Tibial artery (tissue), 4 donors: Measurements from ENCODE around the gene RAB31.

Experiments
- DNase-seq, 2 donors: peaks; one replicate each; pipeline ENCODE4 v3.0.0-alpha.2; 2019
- H3K27ac ChIP-seq, 2 donors: fragments of 200-600 bp; sonication (generic) in 1 of 2; 1 replicate in 1 of 2; 2 replicates in 1 of 2; pipeline ENCODE4 v1.5.1; 2018 to 2019; ENCODE audit warnings: mild to moderate bottlenecking in 1 of 2
- H3K27me3 ChIP-seq, 2 donors: fragments of 200-600 bp; sonication (generic) in 1 of 2; one replicate each; pipeline versions ENCODE4 v1.5.1 to v1.6.0; 2016 to 2019
- H3K36me3 ChIP-seq, 3 donors: fragments of 200-600 bp; sonication (generic) in 2 of 3; one replicate each; pipeline ENCODE4 v1.5.1; 2016 to 2019; ENCODE audit warnings: mild to moderate bottlenecking in 2 of 3
- H3K4me1 ChIP-seq, 4 donors: fragments of 200-600 bp; sonication (generic) in 2 of 4; 1 replicate in 3 of 4; 2 replicates in 1 of 4; pipeline ENCODE4 v1.5.1; 2016 to 2019
- H3K4me3 ChIP-seq, 2 donors: fragments of 200-600 bp; sonication (generic) in 1 of 2; 1 replicate in 1 of 2; 2 replicates in 1 of 2; pipeline ENCODE4 v1.5.1; 2018 to 2019; ENCODE audit warnings: mild to moderate bottlenecking in 2 of 2
- H3K9me3 ChIP-seq, 3 donors: fragments of 200-600 bp; sonication (generic) in 1 of 3; one replicate each; pipeline ENCODE4 v1.5.1; 2016 to 2019
- CTCF ChIP-seq, 2 experiments: fragments of 200-600 bp in 1 of 2; fragments of 450-650 bp in 1 of 2; IDR thresholded peaks; one replicate each; pipeline ENCODE4 v1.5.1; 2017 to 2019; ENCODE audit warnings: antibody characterized with exemption in 2 of 2, mild to moderate bottlenecking in 1 of 2, moderate library complexity in 1 of 2
- intact Hi-C: fragments of 100-400 bp; cut with DNase I; formaldehyde crosslinking; loops from one replicate; pipeline ENCODE4 v1.15.0; 2023; ENCODE audit warnings: low total_unique reads

RAB31 gene

GRCh38 chr18:9694952-9695495 lies 13.1 kb upstream of the RAB31 start:
- Histone ChIP-seq H3K4me1 (no peaks in the 10 kb centered on the region), H3K36me3 (no peaks in the 10 kb centered on the region), H3K9me3 (no peaks in the 10 kb centered on the region), H3K27me3 (no peaks in the 10 kb centered on the region), H3K27ac (no peak overlapping the region), H3K4me3 (no peak overlapping the region)
- intact Hi-C loops, result no loop called here
- no peak for DNase-seq
- TF ChIP-seq CTCF (IDR thresholded peaks at IDR 0.05), result no peak

- no peak overlapping the region for H3K27ac ChIP-seq
- no peak overlapping the region for H3K4me3 ChIP-seq
- H3K4me1 ChIP-seq, result no peaks in the 10 kb centered on the region
- intact Hi-C loops, result no loop called here
- DNase-seq, result no peak
- no peaks in the 10 kb centered on the region for H3K36me3 ChIP-seq
- no peaks in the 10 kb centered on the region for H3K9me3 ChIP-seq
- H3K27me3 ChIP-seq, result no peaks in the 10 kb centered on the region
- no peak for TF ChIP-seq CTCF (IDR thresholded peaks at IDR 0.05)
These were observed 12.5 kb upstream of the RAB31 start for GRCh38 chr18:9695605-9696004.

GRCh38 chr18:9696112-9696511 lies 12.0 kb upstream of the RAB31 start:
- no peak overlapping the region for H3K4me3 ChIP-seq
- H3K4me1 ChIP-seq, result no peaks in the 10 kb centered on the region
- no peaks in the 10 kb centered on the region for H3K27me3 ChIP-seq
- intact Hi-C loops, result no loop called here
- no peaks in the 10 kb centered on the region for H3K36me3 ChIP-seq
- TF ChIP-seq CTCF (IDR thresholded peaks at IDR 0.05), result no peak
- no peak for DNase-seq
- no peaks in the 10 kb centered on the region for H3K9me3 ChIP-seq
- no peak overlapping the region for H3K27ac ChIP-seq

GRCh38 chr18:9696701-9697100 lies 11.4 kb upstream of the RAB31 start:
- Histone ChIP-seq H3K36me3 (no peaks in the 10 kb centered on the region), H3K4me1 (no peaks in the 10 kb centered on the region), H3K27ac (no peak overlapping the region), H3K9me3 (no peaks in the 10 kb centered on the region), H3K27me3 (no peaks in the 10 kb centered on the region), H3K4me3 (no peak overlapping the region)
- DNase-seq, result no peak
- intact Hi-C loops, result no loop called here
- TF ChIP-seq CTCF (IDR thresholded peaks at IDR 0.05), result no peak

GRCh38 chr18:9697121-9697520 lies 11.0 kb upstream of the RAB31 start:
- no peak for TF ChIP-seq CTCF (IDR thresholded peaks at IDR 0.05)
- intact Hi-C loops, result no loop called here
- no peak for DNase-seq
- Histone ChIP-seq H3K27ac (no peak overlapping the region), H3K36me3 (no peaks in the 10 kb centered on the region), H3K27me3 (no peaks in the 10 kb centered on the region), H3K9me3 (no peaks in the 10 kb centered on the region), H3K4me3 (no peak overlapping the region), H3K4me1 (no peaks in the 10 kb centered on the region)

- no peak overlapping the region for H3K27ac ChIP-seq
- TF ChIP-seq CTCF (IDR thresholded peaks at IDR 0.05), result no peak
- no peak overlapping the region for H3K4me3 ChIP-seq
- H3K27me3 ChIP-seq, result no peaks in the 10 kb centered on the region
- H3K9me3 ChIP-seq, result no peaks in the 10 kb centered on the region
- intact Hi-C loops, result no loop called here
- H3K4me1 ChIP-seq, result no peaks in the 10 kb centered on the region
- H3K36me3 ChIP-seq, result no peaks in the 10 kb centered on the region
- no peak for DNase-seq
These were observed 9.6 kb upstream of the RAB31 start for GRCh38 chr18:9698497-9698896.
